Epidermal melanocyte (primary cell): Measurements from ENCODE around the gene BCL2L12.

Experiments used
- DNase-seq: peaks from one replicate; pipeline ENCODE4 v3.0.0; 2011; ENCODE audit warnings: low spot score; ENCODE audit not compliant: insufficient read length

BCL2L12 gene

GRCh38 chr19:49642492-49643035 lies 23.2 kb upstream of the BCL2L12 start:
- no peak for DNase-seq

GRCh38 chr19:49643466-49643865 lies 22.3 kb upstream of the BCL2L12 start:
- DNase-seq = no peak

GRCh38 chr19:49645592-49645991 lies 20.1 kb upstream of the BCL2L12 start:
- no peak for DNase-seq

GRCh38 chr19:49645995-49646394 lies 19.7 kb upstream of the BCL2L12 start:
- no peak for DNase-seq

- no peak for DNase-seq
These were observed 19.1 kb upstream of the BCL2L12 start for GRCh38 chr19:49646586-49646985.

GRCh38 chr19:49651029-49651819 lies 14.5 kb upstream of the BCL2L12 start:
- DNase-seq = no peak

- no peak for DNase-seq
These were observed 13.7 kb upstream of the BCL2L12 start for GRCh38 chr19:49651820-49652550.

GRCh38 chr19:49652551-49653465 lies 12.9 kb upstream of the BCL2L12 start:
- DNase-seq = no peak

- no peak for DNase-seq
These were observed 12.3 kb upstream of the BCL2L12 start for GRCh38 chr19:49653466-49653806.

GRCh38 chr19:49654581-49654980 lies 11.2 kb upstream of the BCL2L12 start:
- no peak for DNase-seq

GRCh38 chr19:49655570-49656455 lies 9.9 kb upstream of the BCL2L12 start:
- no peak for DNase-seq

- DNase-seq = no peak
These were observed 9.2 kb upstream of the BCL2L12 start for GRCh38 chr19:49656456-49657109.

- DNase-seq = no peak
These were observed 8.1 kb upstream of the BCL2L12 start for GRCh38 chr19:49657493-49658138.

GRCh38 chr19:49658139-49658517 lies 7.6 kb upstream of the BCL2L12 start:
- DNase-seq = no peak

- DNase-seq = no peak
These were observed 6.9 kb upstream of the BCL2L12 start for GRCh38 chr19:49658566-49659442.

GRCh38 chr19:49660338-49660961 lies 5.3 kb upstream of the BCL2L12 start:
- DNase-seq = no peak

- DNase-seq = no peak
These were observed 3.7 kb upstream of the BCL2L12 start for GRCh38 chr19:49662011-49662410.

- no peak for DNase-seq
These were observed 2.5 kb upstream of the BCL2L12 start for GRCh38 chr19:49663224-49663623.
